Measurements from ENCODE around the gene MRPL54. TPM values are rescaled to one million over a fixed set of nuclear protein-coding genes. Genes with fewer than 3 reads are reported as not detected.
"Not testable (repeated sequence)": the region's sequence is repeated elsewhere in the genome, so short reads cannot be mapped to it uniquely, and the experiment has no call there.

The MRPL54 gene
- polyA plus RNA-seq, 3 donors = 37.8 to 48.6 (median 39.3) TPM

DNA sequence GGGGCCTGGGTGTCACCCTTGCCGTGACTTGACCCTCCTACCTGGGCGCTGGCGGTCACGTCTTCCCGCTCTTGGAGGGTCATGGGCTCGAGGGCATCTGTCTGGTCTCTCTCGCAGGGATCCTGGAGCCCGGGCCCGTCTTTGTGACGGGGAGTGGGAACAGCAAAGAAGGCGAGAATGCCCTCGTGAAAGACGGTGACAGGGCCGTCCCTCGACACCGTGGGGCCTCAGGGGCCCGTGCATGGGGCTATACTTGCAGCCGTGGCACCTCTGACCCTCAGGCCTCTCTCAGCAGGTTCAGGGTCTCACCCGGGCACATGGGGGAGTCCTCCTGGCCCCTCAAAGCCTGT, 44.6 kb downstream of the MRPL54 start:
- no peak for DNase-seq

DNA sequence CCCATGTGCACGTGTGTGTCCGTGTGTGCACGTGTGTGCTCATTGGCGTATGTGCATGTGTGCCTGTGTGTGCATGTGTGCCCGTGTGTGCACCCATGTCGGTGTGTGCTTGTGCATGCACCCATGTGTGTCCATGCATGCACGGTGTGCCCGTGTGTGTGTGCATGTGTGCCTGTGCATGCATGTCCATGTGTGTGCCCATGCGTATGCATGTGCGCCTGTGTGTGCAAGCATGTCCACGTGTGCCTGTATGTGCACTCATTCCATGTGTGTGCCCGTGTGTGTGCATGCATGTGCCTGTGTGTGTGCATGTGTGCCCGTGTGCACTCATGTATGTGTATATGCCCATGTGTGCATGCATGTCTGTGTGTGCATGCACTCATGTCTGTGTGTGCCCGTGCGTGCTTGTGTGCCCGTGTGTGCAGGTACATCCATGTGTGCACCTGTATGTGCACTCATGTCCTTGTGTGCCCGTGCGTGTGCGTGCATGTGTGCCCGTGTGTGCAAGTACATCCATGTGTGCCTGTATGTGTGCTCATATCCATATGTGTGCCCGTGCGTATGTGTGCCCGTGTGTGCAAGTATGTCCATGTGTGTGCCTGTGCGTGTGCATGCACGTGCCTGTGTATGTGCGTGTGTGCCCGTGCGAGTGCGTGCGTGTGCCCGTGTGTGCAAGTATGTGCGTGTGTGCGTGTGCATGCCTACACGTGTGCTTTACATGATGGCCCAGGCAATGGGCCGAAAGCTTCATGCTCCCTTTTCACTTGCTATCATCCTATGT, 45.3 kb downstream of the MRPL54 start:
- DNase-seq = no peak

DNA sequence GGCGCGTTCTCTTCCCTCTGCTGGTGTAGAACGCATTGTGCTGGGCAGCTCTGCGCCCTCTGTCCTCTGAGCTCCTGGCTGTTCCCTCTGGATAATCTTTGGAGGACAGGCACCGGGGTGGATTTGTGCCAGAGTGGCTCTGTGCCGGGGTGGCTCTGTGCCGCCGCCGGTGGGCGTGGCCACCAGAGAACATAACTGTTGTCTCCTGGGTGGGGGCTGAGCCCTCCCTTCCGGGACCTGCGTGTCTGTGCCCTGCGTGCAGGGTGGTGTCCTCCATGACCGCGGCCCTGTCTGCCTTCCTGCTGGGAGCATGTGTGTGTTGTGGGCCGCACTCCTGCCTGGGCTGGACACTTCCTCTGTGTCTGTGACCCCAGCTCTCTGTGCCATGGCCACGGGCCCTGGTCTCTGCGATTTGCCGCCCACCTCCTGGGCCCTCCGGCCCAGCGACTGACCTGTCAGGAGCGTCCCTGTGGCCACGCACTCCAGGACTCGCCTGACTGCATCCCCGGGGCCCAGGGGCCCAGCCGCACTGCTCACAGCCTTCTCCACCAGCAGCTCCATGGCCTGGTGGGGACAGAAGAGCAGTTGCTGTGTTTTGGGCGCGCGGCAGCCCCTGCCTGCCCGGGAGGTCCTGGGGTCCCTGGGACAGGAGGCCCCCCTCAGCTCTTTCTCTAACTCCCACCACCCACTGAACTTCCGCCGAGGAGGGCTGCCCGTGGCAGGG, 46.1 kb downstream of the MRPL54 start:
- DNase-seq = no peak

DNA sequence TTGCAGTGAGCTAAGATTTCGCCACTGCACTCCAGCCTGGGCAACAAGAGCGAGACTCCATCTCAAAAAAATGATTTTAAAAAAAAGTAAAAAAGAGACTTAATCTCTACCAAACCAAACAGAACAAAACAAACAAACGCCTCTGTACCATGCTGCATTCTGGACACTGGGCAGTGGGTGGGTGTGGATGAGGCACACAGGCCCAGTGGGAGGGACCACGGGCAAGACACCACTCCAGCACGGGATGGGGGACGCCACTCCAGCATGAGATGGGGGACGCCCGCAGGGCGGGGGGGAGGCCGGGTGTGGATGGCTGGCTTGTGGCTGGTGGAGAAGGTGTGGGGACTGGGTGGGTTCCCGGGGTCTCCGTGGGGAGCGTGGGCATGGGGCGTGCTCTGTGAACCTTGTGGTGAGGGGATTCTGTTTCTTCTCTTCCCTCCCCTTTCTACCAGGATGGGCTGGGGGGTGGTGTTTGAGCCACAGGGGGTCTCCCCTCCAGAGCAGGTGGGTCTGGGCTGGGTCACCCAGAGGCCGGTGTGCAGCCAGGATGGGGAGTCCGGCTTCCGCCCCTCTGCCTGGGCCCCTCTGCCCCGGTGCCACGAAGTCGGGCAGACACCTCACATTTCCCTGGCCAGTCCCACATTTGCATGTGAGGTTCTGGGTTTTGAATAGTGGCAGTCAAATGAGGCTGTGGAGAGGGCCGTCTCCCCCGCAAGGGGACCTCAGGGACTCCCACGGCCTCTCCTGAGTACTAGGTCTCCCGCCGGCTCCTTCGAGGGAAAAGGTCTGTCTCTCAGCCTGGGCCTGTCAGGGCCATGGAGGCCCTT, 47.6 kb downstream of the MRPL54 start:
- DNase-seq = no peak

DNA sequence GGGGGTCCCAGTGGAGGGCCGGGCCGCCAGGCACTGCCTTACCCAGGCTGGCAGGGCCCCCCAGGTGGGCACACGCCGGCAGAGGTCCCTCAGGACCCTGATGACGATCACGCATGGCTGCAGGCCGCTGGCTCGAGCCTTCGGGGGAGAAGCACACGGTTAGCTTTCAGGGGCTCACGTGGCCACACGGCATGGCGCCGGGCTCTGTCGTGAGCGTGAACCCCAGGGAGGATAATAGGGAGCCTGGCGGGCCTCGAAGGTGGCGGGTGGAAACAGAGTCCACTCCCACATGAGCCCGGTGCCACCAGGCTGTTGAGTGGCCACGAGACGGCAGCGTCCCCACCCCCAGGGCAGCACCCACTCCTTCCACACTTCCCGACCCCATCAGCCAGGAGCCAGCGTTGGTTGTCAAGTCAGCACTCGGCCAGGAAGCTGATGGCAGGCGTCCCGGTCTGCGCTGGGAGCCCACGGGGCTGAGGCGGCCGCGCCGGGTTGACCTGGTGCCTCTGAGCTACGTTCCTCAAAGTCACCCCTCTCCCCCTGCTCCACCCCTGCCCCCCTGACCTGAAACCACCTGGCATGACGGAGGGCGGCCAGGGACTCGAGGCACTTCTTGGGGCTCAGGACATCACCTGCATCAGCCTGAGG, 48.4 kb downstream of the MRPL54 start:
- DNase-seq = no peak

DNA sequence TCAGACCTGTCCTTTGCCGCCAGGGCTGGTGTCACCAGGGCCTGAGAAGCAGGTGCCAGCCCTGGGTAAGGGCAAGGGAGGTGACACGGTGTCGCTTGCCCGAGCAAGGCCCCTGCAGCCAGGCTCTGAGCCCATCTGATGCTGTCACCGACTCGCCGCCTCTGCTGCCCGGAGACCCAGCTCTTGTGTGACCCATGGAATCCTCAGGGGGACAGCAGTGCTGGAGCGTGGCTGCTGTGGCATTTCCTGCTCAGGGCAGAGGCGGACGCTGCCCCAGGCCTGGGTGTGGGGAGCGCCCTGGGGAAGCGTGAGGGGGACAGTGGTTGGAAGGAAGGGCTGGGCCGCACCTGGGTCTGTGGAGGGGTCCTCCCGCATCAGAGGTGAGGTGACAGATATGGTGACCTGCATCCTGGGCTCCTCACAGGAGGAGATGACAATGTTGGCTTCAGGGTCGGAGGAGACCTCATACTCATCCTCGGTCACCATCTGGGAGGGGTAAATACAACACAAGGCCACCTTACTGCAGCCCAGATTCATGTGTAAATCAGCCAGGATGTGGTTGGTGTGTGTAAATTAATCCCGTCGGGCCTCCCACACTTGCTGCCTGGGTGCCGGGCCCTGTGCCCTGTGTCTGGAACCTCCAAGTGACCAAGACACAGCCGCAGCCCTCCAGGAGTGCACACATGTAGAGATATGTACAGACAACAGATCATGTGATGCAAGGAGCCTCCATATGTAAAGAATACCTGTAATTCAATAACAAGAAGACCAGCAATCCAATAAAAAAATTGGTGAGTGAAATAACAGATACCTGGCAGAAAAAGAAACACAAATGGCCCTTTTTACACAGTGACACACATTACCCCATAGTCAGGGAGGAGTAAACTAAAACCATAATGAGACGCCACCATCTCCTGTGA, 51.3 kb downstream of the MRPL54 start:
- DNase-seq = no peak

DNA sequence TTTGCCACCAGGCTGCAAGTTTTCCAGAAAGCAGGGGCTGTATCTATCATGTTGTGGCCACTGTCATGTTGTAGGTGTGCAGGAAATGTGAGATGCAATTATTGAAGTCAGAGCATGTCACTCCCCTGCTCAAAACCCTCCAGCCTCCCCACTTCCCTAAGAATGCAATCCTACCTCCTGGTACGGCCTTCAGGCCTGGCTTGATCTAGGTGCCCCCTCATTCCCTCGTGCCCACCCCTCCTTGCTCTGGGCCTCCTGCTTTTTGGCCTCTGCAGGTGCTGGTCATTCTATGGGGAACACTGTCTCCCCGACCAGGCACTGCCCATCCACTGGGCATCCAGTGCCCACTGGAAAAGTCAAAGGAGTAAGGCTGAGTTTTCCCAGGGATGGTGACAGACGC, 52.2 kb downstream of the MRPL54 start:
- no peak for DNase-seq

DNA sequence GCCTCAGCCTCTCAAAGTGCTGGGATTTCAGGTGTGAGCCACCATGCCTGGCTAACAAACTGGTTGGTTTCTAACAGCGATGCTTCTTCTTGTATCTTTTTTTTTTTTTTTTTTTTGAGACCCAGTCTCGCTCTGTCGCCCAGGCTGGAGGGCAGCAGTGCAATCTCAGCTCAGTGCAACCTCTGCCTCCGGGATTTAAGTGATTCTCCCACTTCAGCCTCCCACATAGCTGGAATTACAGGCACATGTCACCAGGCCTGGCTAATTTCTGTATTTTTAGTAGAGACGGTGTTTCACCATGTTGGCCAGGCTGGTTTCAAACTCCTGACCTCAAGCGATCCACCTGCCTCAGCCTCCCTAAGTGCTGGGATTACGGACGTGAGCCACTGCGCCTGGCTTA, 53.7 kb downstream of the MRPL54 start:
- not testable (repeated sequence) for DNase-seq

DNA sequence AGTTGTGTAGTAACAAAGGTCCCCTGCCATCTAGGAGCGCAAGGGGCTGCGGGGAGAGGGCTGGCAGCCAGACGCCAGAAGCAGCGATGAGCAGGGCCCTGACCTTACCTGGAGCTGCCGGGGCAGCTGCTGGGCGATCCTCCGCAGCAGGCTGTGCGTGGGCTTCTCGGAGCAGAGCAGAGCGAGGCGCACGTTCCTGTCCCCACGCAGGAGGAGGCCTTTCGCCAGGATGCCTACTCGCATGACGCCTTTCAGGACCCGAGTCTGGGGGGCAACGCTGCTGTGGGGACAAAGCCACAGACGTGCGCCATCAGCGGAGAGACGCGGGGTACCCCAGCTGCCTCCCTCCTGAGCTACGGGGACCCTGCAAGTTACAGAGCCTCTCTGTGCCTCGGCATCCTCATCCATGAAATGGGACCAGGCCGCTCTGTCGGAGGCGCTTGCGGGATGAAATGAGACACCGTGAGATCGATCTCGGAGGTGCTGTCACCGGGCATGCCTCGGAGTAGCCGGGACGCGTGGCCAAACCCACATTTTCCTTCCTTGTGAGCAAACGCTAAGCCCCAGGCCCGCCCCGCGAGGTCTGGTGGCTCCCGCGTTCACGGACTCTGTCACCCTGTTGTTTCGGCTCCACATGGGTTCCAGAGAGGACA, 54.2 kb downstream of the MRPL54 start:
- DNase-seq = no peak

Other genes starting within 250 kb of the MRPL54 start
- gene TEKTIP1, start 223.5 kb upstream of the MRPL54 start, polyA plus RNA-seq (ENCODE audit: insufficient read length in 3 of 3) = 10 to 100 TPM in 2 of 3 donors, 1 to 10 TPM in 1; 6.8 to 11.1 (median 10.3) TPM
- gene MFSD12, start 205.1 kb upstream of the MRPL54 start, polyA plus RNA-seq (ENCODE audit: insufficient read length in 3 of 3) = 10 to 100 TPM; 61.1 to 79.0 (median 76.0) TPM
- 10 to 100 TPM; 86.9 to 95.0 (median 93.9) TPM for gene HMG20B, start 189.7 kb upstream of the MRPL54 start, polyA plus RNA-seq (ENCODE audit: insufficient read length in 3 of 3)
- gene GIPC3, start 177.2 kb upstream of the MRPL54 start, polyA plus RNA-seq (ENCODE audit: insufficient read length in 3 of 3) = 1 to 10 TPM; 3.1 to 4.0 (median 3.4) TPM
- gene TBXA2R, start 155.8 kb upstream of the MRPL54 start, polyA plus RNA-seq (ENCODE audit: insufficient read length in 3 of 3) = 1 to 10 TPM; 3.8 TPM
- 10 to 100 TPM; 27.4 to 30.2 (median 30.0) TPM for gene CACTIN, start 135.9 kb upstream of the MRPL54 start, polyA plus RNA-seq (ENCODE audit: insufficient read length in 3 of 3)
- gene PIP5K1C, start 62.2 kb upstream of the MRPL54 start, polyA plus RNA-seq (ENCODE audit: insufficient read length in 3 of 3) = 10 to 100 TPM; 29.0 to 32.7 (median 31.2) TPM
- gene TJP3, start 54.3 kb upstream of the MRPL54 start, polyA plus RNA-seq (ENCODE audit: insufficient read length in 3 of 3) = 10 to 100 TPM; 12.1 to 14.5 (median 12.7) TPM
- 10 to 100 TPM; 19.9 to 23.9 (median 20.4) TPM for gene APBA3, start 990 bp upstream of the MRPL54 start, polyA plus RNA-seq (ENCODE audit: insufficient read length in 3 of 3)
- gene RAX2, start 9.5 kb downstream of the MRPL54 start, polyA plus RNA-seq (ENCODE audit: insufficient read length in 3 of 3) = not detected
- gene MATK, start 23.7 kb downstream of the MRPL54 start, polyA plus RNA-seq (ENCODE audit: insufficient read length in 3 of 3) = 1 to 10 TPM; 1.6 to 2.4 (median 2.0) TPM
- 1 to 10 TPM; 1.9 to 3.4 (median 2.2) TPM for gene ZFR2, start 106.4 kb downstream of the MRPL54 start, polyA plus RNA-seq (ENCODE audit: insufficient read length in 3 of 3)
- under 1 TPM; 0.15 to 0.70 (median 0.44) TPM for gene ATCAY, start 118.0 kb downstream of the MRPL54 start, polyA plus RNA-seq (ENCODE audit: insufficient read length in 3 of 3)
- gene NMRK2, start 170.4 kb downstream of the MRPL54 start, polyA plus RNA-seq (ENCODE audit: insufficient read length in 3 of 3) = under 1 TPM in 2 of 3 donors, not detected in 1; 0.13 to 0.40 TPM
- gene DAPK3, start 208.4 kb downstream of the MRPL54 start, polyA plus RNA-seq (ENCODE audit: insufficient read length in 3 of 3) = 10 to 100 TPM; 45.2 to 50.0 (median 49.5) TPM
- gene EEF2, start 222.8 kb downstream of the MRPL54 start, polyA plus RNA-seq (ENCODE audit: insufficient read length in 3 of 3) = 1,000 to 10,000 TPM; 1,590 to 1,901 (median 1,709) TPM
- gene PIAS4, start 245.1 kb downstream of the MRPL54 start, polyA plus RNA-seq (ENCODE audit: insufficient read length in 3 of 3) = 10 to 100 TPM; 32.4 to 42.4 (median 36.2) TPM

Measured in renal pelvis (tissue), 4 donors.